KMS-11 (cell line): Measurements from ENCODE around the gene MRPL2.
A peak's percentile ranks its signal among the peaks of the same experiment; 100 is the strongest.

Source experiments
- H2AFZ ChIP-seq: fragments of 200-600 bp; sonication (generic); 2 replicates; pipeline ENCODE4 v1.6.1; 2016; ENCODE audit warnings: antibody characterized with exemption, mixed run types, low read depth
- H3K27ac ChIP-seq: fragments of 200-600 bp; sonication (generic); 2 replicates; pipeline ENCODE4 v1.6.1; 2016; ENCODE audit warnings: mild to moderate bottlenecking, mixed run types
- H3K27me3 ChIP-seq: fragments of 200-600 bp; sonication (generic); 2 replicates; pipeline ENCODE4 v1.6.1; 2017; ENCODE audit warnings: mild to moderate bottlenecking, low read depth, mixed run types, moderate library complexity; ENCODE audit not compliant: insufficient read depth
- H3K36me3 ChIP-seq: fragments of 200-600 bp; sonication (generic); 2 replicates; pipeline ENCODE4 v1.6.1; 2017; ENCODE audit warnings: mild to moderate bottlenecking, mixed run types; ENCODE audit not compliant: insufficient read depth
- H3K4me1 ChIP-seq: fragments of 200-600 bp; sonication (generic); 2 replicates; pipeline ENCODE4 v1.6.1; 2016; ENCODE audit warnings: mild to moderate bottlenecking, low read depth, mixed run types; ENCODE audit not compliant: poor library complexity, severe bottlenecking
- H3K4me2 ChIP-seq: fragments of 200-600 bp; sonication (generic); 2 replicates; pipeline ENCODE4 v1.7.0; 2016; ENCODE audit warnings: mild to moderate bottlenecking, mixed run types
- H3K4me3 ChIP-seq: fragments of 200-600 bp; sonication (generic); IDR thresholded peaks from 2 replicates; pipeline ENCODE4 v1.6.1; 2017; ENCODE audit warnings: low read depth, low read length, mixed read lengths; ENCODE audit not compliant: insufficient read depth
- H3K79me2 ChIP-seq: fragments of 200-600 bp; sonication (generic); 2 replicates; pipeline ENCODE4 v1.6.1; 2016; ENCODE audit warnings: low read depth, mixed run types; ENCODE audit not compliant: insufficient read depth
- H3K9ac ChIP-seq: fragments of 200-600 bp; sonication (generic); 2 replicates; pipeline ENCODE4 v1.6.1; 2016; ENCODE audit warnings: mild to moderate bottlenecking, mixed run types
- H4K20me1 ChIP-seq: fragments of 200-600 bp; sonication (generic); 2 replicates; pipeline ENCODE4 v1.6.1; 2016; ENCODE audit warnings: mild to moderate bottlenecking, mixed run types; ENCODE audit not compliant: insufficient read depth
- TF ChIP-seq, protein P1 (sequence below): fragments of 200-600 bp; sonication (generic); conservative IDR thresholded peaks from 2 replicates; pipeline ENCODE4 v1.6.1; 2017; ENCODE audit warnings: low read depth, mild to moderate bottlenecking, antibody characterized with exemption, low read length, moderate library complexity, mixed read lengths

The MRPL2 gene

DNA sequence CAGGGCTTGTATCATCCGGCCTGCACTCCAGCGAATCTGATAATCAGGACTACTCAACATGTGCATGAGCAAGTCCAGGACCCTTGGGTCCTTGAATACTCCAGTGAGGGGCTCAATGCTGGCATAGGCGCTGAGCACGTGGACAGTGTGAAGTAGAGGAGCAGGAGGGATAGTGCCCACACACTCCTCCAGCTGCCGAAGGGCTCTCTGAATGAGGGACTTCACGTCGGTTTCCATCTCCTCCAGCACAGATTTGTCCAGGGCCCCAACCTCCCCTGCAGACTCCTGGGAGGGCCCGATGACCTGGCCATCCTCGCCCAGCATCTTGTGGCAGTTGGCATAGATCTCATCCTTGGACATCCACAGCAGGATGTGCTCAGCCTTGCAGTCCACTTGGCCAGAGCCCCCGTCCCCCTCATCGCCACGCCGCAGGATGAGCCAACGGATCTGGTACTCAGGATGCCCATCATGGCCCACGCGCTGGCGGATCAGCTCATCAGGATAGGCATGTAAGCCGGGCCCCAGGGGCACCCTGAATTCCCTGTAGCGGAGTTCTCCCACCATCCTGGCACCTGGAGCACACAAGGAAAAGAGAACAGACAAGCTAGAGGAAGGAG lies 6.9 kb downstream of the MRPL2 start:
- Histone ChIP-seq H3K4me2 (peak overlapping the region; percentile 74), H3K79me2 (peaks cover 9% of the 10 kb centered on the region; the same call in 1 of the 2 replicates), H3K36me3 (no peaks in the 10 kb centered on the region), H3K27me3 (no peaks in the 10 kb centered on the region), H3K9ac (peak overlapping the region; percentile 79; the same call in 1 of the 2 replicates), H2AFZ (no peak overlapping the region), H3K27ac (no peak overlapping the region), H3K4me1 (peaks cover 12% of the 10 kb centered on the region), H3K4me3 (no peak overlapping the region), H4K20me1 (no peaks in the 10 kb centered on the region)
- TF ChIP-seq, protein P1, sequence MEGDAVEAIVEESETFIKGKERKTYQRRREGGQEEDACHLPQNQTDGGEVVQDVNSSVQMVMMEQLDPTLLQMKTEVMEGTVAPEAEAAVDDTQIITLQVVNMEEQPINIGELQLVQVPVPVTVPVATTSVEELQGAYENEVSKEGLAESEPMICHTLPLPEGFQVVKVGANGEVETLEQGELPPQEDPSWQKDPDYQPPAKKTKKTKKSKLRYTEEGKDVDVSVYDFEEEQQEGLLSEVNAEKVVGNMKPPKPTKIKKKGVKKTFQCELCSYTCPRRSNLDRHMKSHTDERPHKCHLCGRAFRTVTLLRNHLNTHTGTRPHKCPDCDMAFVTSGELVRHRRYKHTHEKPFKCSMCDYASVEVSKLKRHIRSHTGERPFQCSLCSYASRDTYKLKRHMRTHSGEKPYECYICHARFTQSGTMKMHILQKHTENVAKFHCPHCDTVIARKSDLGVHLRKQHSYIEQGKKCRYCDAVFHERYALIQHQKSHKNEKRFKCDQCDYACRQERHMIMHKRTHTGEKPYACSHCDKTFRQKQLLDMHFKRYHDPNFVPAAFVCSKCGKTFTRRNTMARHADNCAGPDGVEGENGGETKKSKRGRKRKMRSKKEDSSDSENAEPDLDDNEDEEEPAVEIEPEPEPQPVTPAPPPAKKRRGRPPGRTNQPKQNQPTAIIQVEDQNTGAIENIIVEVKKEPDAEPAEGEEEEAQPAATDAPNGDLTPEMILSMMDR, result no peak

DNA sequence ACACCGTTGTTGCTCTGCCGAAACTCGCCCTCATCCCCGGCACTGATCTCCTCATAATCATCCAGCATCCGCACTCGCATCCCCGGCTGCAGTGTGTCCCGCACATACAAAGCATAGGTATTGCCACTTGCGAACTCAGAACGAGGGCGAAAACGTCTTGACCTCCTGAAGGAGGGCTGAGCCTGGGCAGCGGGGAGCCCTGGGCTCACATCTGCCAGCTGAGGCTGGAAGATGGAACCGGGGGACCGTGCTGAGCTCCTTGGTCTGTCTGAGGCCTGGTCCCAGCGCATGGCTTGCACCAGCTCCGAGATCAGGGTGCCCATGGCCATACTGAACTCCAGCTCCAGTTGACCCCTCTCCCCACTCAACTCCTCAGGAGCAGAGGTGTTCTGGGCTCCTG lies 8.3 kb downstream of the MRPL2 start:
- H3K4me1 ChIP-seq, result peaks cover 12% of the 10 kb centered on the region
- no peak overlapping the region for H3K9ac ChIP-seq
- H3K79me2 ChIP-seq, result peaks cover 9% of the 10 kb centered on the region; the same call in 1 of the 2 replicates
- TF ChIP-seq, protein P1, result no peak
- no peak overlapping the region for H3K4me3 ChIP-seq
- H4K20me1 ChIP-seq, result no peaks in the 10 kb centered on the region
- no peak overlapping the region for H3K4me2 ChIP-seq
- no peaks in the 10 kb centered on the region for H3K27me3 ChIP-seq
- no peaks in the 10 kb centered on the region for H3K36me3 ChIP-seq
- no peak overlapping the region for H2AFZ ChIP-seq
- H3K27ac ChIP-seq, result no peak overlapping the region

DNA sequence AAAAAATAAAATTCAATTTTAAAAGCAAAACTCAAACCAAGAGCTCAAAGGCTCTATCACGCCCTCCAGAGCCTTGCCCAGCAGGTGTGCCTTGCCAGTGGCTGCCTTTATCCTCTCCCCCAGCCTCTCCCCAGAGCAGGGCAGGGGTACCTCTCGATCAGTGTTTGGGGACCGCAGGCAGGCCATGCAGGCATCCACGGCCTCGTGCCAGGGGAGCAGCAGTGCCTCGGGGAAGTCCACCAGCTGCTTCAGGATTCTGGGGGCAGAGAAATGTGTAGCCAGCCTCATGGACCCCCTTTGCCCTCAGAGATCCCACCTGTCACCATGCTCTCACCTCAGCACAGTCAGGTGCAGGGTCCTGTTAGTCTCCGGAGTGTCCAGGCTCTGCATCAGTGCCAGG lies 11.2 kb downstream of the MRPL2 start:
- H3K79me2 ChIP-seq, result peaks cover 6% of the 10 kb centered on the region; the same call in 1 of the 2 replicates
- no peak overlapping the region for H2AFZ ChIP-seq
- peaks cover 7% of the 10 kb centered on the region for H3K4me1 ChIP-seq
- H3K27ac ChIP-seq, result no peak overlapping the region
- no peak overlapping the region for H3K4me3 ChIP-seq
- H3K27me3 ChIP-seq, result no peaks in the 10 kb centered on the region
- no peaks in the 10 kb centered on the region for H3K36me3 ChIP-seq
- H3K4me2 ChIP-seq, result no peak overlapping the region
- TF ChIP-seq, protein P1, result no peak
- no peaks in the 10 kb centered on the region for H4K20me1 ChIP-seq
- H3K9ac ChIP-seq, result no peak overlapping the region

DNA sequence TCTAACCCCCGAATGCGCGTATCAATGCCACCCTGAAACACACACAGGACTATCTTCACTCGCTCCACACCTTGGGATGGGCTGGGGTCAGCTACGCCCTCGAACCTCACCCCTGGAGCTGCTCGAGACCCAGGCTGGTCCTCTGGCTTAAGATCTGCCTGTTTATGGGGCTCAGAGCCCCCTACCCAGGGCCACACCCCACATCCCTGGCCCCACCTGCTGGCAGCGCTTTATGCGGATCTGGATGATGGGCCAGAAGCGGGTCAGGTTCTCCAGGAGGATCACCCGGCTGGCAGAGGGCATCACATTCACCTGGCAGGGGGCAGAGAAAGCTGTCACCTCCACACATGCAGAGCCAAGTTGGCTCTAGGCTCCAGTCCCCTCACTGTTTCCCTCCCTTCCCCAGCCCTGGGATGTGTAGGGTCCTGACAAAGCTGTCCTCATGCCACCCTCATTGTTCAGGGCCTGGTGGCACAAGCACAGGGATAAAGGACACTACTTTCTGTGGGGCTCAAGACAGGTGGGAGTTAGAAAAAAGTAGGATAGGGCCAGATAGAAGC lies 13.8 kb downstream of the MRPL2 start:
- no peaks in the 10 kb centered on the region for H3K36me3 ChIP-seq
- H3K27me3 ChIP-seq, result no peaks in the 10 kb centered on the region
- H3K27ac ChIP-seq, result no peak overlapping the region
- no peaks in the 10 kb centered on the region for H4K20me1 ChIP-seq
- H3K9ac ChIP-seq, result no peak overlapping the region
- no peaks in the 10 kb centered on the region for H3K79me2 ChIP-seq
- no peak overlapping the region for H3K4me2 ChIP-seq
- no peak overlapping the region for H3K4me3 ChIP-seq
- TF ChIP-seq, protein P1, result no peak
- no peaks in the 10 kb centered on the region for H3K4me1 ChIP-seq
- no peak overlapping the region for H2AFZ ChIP-seq
